Ishikawa (cell line): ENCODE data around the gene DNAJC15.
A peak's percentile ranks its signal among the peaks of the same experiment; 100 is the strongest.

ENCODE experiments used
- CEBPB ChIP-seq: IDR thresholded peaks from 2 replicates; pipeline ENCODE4 v1.6.1; 2012
- CREB1 ChIP-seq: IDR thresholded peaks from 2 replicates; pipeline ENCODE4 v1.6.1; 2012; ENCODE audit warnings: low read depth
- EGR1 ChIP-seq: IDR thresholded peaks from 2 replicates; pipeline ENCODE4 v1.6.1; 2012
- EP300 ChIP-seq: IDR thresholded peaks from 2 replicates; pipeline ENCODE4 v1.6.1; 2012; ENCODE audit warnings: borderline replicate concordance
- FOXM1 ChIP-seq: IDR thresholded peaks from 2 replicates; pipeline ENCODE4 v1.6.1; 2012; ENCODE audit warnings: low read depth, borderline replicate concordance
- MAX ChIP-seq: IDR thresholded peaks from 2 replicates; pipeline ENCODE4 v1.6.1; 2012
- NFIC ChIP-seq: IDR thresholded peaks from 2 replicates; pipeline ENCODE4 v1.6.1; 2012
- RAD21 ChIP-seq: IDR thresholded peaks from 2 replicates; pipeline ENCODE4 v1.6.1; 2012; ENCODE audit warnings: low read depth
- REST ChIP-seq: IDR thresholded peaks from 2 replicates; pipeline ENCODE4 v1.6.1; 2012; ENCODE audit warnings: low read depth, mild to moderate bottlenecking
- TAF1 ChIP-seq: IDR thresholded peaks from 2 replicates; pipeline ENCODE4 v1.6.1; 2012; ENCODE audit warnings: low read depth, mild to moderate bottlenecking
- TCF12 ChIP-seq: IDR thresholded peaks from 2 replicates; pipeline ENCODE4 v1.6.1; 2012; ENCODE audit warnings: low read depth
- TEAD4 ChIP-seq: IDR thresholded peaks from 2 replicates; pipeline ENCODE4 v1.6.1; 2012
- USF1 ChIP-seq: IDR thresholded peaks from 2 replicates; pipeline ENCODE4 v1.6.1; 2012
- YY1 ChIP-seq: IDR thresholded peaks from 2 replicates; pipeline ENCODE4 v1.6.1; 2012; ENCODE audit warnings: low read depth
- ZBTB7A ChIP-seq: IDR thresholded peaks from 2 replicates; pipeline ENCODE4 v1.6.1; 2012; ENCODE audit warnings: low read depth

Gene DNAJC15

GRCh38 chr13:43003729-43004128, 19.7 kb upstream of the DNAJC15 start:
- TF ChIP-seq ZBTB7A (no peak), TEAD4 (no peak), RAD21 (no peak), REST (no peak), TAF1 (no peak), CREB1 (no peak), FOXM1 (no peak), EGR1 (no peak), EP300 (no peak), CEBPB (no peak), NFIC (no peak), YY1 (no peak), MAX (no peak), USF1 (no peak), TCF12 (no peak)

GRCh38 chr13:43005460-43006236, 17.7 kb upstream of the DNAJC15 start:
- TF ChIP-seq NFIC = no peak
- TF ChIP-seq TEAD4 = peak; percentile 80; the same call in 1 of the 2 replicates

- TF ChIP-seq YY1 (no peak), TCF12 (no peak), TAF1 (no peak), NFIC (no peak), TEAD4 (no peak), CREB1 (no peak), ZBTB7A (no peak), CEBPB (no peak), REST (no peak), RAD21 (no peak), MAX (no peak), EP300 (no peak), USF1 (no peak)
Observed at GRCh38 chr13:43006893-43007631, 16.3 kb upstream of the DNAJC15 start.

- no peak for TF ChIP-seq EGR1
Observed at GRCh38 chr13:43008596-43008995, 14.8 kb upstream of the DNAJC15 start.

- TF ChIP-seq EGR1 = no peak
- TF ChIP-seq RAD21 = no peak
Observed at GRCh38 chr13:43009506-43009905, 13.9 kb upstream of the DNAJC15 start.

- TF ChIP-seq REST = no peak
- no peak for TF ChIP-seq USF1
- no peak for TF ChIP-seq NFIC
- TF ChIP-seq CREB1 = no peak
- no peak for TF ChIP-seq ZBTB7A
- TF ChIP-seq TEAD4 = no peak
- no peak for TF ChIP-seq EP300
- no peak for TF ChIP-seq TCF12
- no peak for TF ChIP-seq YY1
- no peak for TF ChIP-seq EGR1
- no peak for TF ChIP-seq MAX
- TF ChIP-seq FOXM1 = no peak
- no peak for TF ChIP-seq TAF1
- TF ChIP-seq RAD21 = no peak
Observed at GRCh38 chr13:43014162-43014561, 9.2 kb upstream of the DNAJC15 start.
